GM23248 (cell line): ENCODE data around the gene TWSG1.

Source experiments
- EZH2 ChIP-seq: fragments of 200-600 bp; sonication (generic); IDR thresholded peaks from 2 replicates; pipeline ENCODE4 v1.6.1; 2018; ENCODE audit warnings: antibody characterized with exemption, mild to moderate bottlenecking; ENCODE audit not compliant: insufficient read depth, poor library complexity, severe bottlenecking
- EZH2phosphoT487 ChIP-seq: fragments of 200-600 bp; sonication (generic); IDR thresholded peaks from 2 replicates; pipeline ENCODE4 v1.6.1; 2018; ENCODE audit warnings: antibody characterized with exemption, moderate library complexity, mild to moderate bottlenecking, low read depth; ENCODE audit not compliant: insufficient read depth

- no peak for TF ChIP-seq EZH2
- TF ChIP-seq EZH2phosphoT487, result no peak
Observed at GRCh38 chr18:9437672-9438071, 103.1 kb downstream of the TWSG1 start.
